Neural cell (in vitro differentiated cells): ENCODE results near the gene TRMO. TPM values are rescaled to one million over a fixed set of nuclear protein-coding genes. Genes with fewer than 3 reads are reported as not detected.

Source experiments
- H2AFZ ChIP-seq: fragments of 200-600, 300-800 bp; sonication (generic), shearing (Covaris generic); 2 replicates; pipeline ENCODE4 v1.6.0; 2014; ENCODE audit warnings: low read depth, mild to moderate bottlenecking, antibody characterized with exemption, low read length, moderate library complexity
- H3F3A ChIP-seq: fragments of 200-600 bp; shearing (Covaris generic); 2 replicates; pipeline ENCODE4 v1.6.1; 2016; ENCODE audit warnings: mild to moderate bottlenecking, moderate library complexity, mixed read lengths, antibody characterized with exemption, low read length; ENCODE audit not compliant: insufficient read depth, poor library complexity, severe bottlenecking
- H3K27ac ChIP-seq: fragments of 200-600, 300-800 bp; sonication (generic), shearing (Covaris generic); 2 replicates; pipeline ENCODE4 v1.5.1; 2014; ENCODE audit warnings: mild to moderate bottlenecking, low read length, moderate library complexity
- H3K27me3 ChIP-seq: fragments of 300-800, 200-600 bp; sonication (generic), shearing (Covaris generic); 2 replicates; pipeline ENCODE4 v1.6.0; 2014; ENCODE audit warnings: mild to moderate bottlenecking, low read depth, low read length, moderate library complexity; ENCODE audit not compliant: insufficient read depth
- H3K36me3 ChIP-seq: fragments of 300-800, 200-600 bp; sonication (generic), shearing (Covaris generic); 2 replicates; pipeline ENCODE4 v1.5.1; 2014; ENCODE audit warnings: mild to moderate bottlenecking, antibody characterized with exemption, low read length, moderate library complexity; ENCODE audit not compliant: insufficient read depth
- H3K4me2 ChIP-seq: fragments of 300-800, 200-600 bp; sonication (generic), shearing (Covaris generic); 2 replicates; pipeline ENCODE4 v1.6.0; 2014; ENCODE audit warnings: mild to moderate bottlenecking, low read length
- H3K4me3 ChIP-seq: fragments of 300-800, 200-600 bp; sonication (generic), shearing (Covaris generic); 2 replicates; pipeline ENCODE4 v1.5.1; 2014; ENCODE audit warnings: mild to moderate bottlenecking, low read length, moderate library complexity
- H3K79me2 ChIP-seq: fragments of 200-600 bp; shearing (Covaris generic); replicated peaks from 2 replicates; pipeline ENCODE4 v1.6.0; 2014; ENCODE audit warnings: mild to moderate bottlenecking, low read length, moderate library complexity; ENCODE audit not compliant: insufficient read depth
- H3K9ac ChIP-seq: fragments of 300-800, 200-600 bp; sonication (generic), shearing (Covaris generic); 2 replicates; pipeline ENCODE4 v1.6.1; 2016; ENCODE audit warnings: mild to moderate bottlenecking, low read length, mixed read lengths
- H3K9me2 ChIP-seq: fragments of 200-600 bp; shearing (Covaris generic); 2 replicates; pipeline ENCODE4 v1.6.1; 2016; ENCODE audit warnings: mild to moderate bottlenecking, low read length, mixed read lengths; ENCODE audit not compliant: insufficient read depth
- H3K9me3 ChIP-seq: fragments of 200-600, 300-800 bp; sonication (generic), shearing (Covaris generic); 2 replicates; pipeline ENCODE4 v1.6.1; 2016; ENCODE audit warnings: mild to moderate bottlenecking, mixed run types, low read length, moderate library complexity, mixed read lengths
- H4K20me1 ChIP-seq: fragments of 200-600 bp; shearing (Covaris generic); 2 replicates; pipeline ENCODE4 v1.6.1; 2016; ENCODE audit warnings: mild to moderate bottlenecking, mixed run types; ENCODE audit not compliant: insufficient read depth
- CTCF ChIP-seq: fragments of 450-650 bp; IDR thresholded peaks from 2 replicates; pipeline ENCODE4 v1.5.1; 2014; ENCODE audit warnings: antibody characterized with exemption, mild to moderate bottlenecking, moderate library complexity; ENCODE audit not compliant: poor library complexity, severe bottlenecking
- EP300 ChIP-seq: fragments of 450-650 bp; conservative IDR thresholded peaks from 2 replicates; pipeline ENCODE4 v1.6.1; 2014; ENCODE audit warnings: antibody characterized with exemption, mild to moderate bottlenecking, moderate library complexity; ENCODE audit not compliant: poor library complexity, severe bottlenecking
- EZH2 ChIP-seq: fragments of 200-600, 300-800 bp; shearing (Covaris generic), sonication (generic); IDR thresholded peaks from 2 replicates; pipeline ENCODE4 v1.6.1; 2014; ENCODE audit warnings: antibody characterized with exemption, low read length, borderline replicate concordance, mild to moderate bottlenecking; ENCODE audit not compliant: insufficient read depth, poor library complexity, severe bottlenecking
- MXI1 ChIP-seq: fragments of 450-650 bp; conservative IDR thresholded peaks from 2 replicates; pipeline ENCODE4 v1.6.1; 2014; ENCODE audit warnings: antibody characterized with exemption, mild to moderate bottlenecking; ENCODE audit not compliant: poor library complexity, severe bottlenecking
- POLR2AphosphoS5 ChIP-seq: IDR thresholded peaks from 2 replicates; pipeline ENCODE4 v1.6.1; 2012
- RAD21 ChIP-seq: fragments of 450-650 bp; conservative IDR thresholded peaks from 2 replicates; pipeline ENCODE4 v1.6.1; 2014; ENCODE audit warnings: antibody characterized with exemption, mild to moderate bottlenecking, moderate library complexity
- SMC3 ChIP-seq: fragments of 450-650 bp; conservative IDR thresholded peaks from 2 replicates; pipeline ENCODE4 v1.6.1; 2014; ENCODE audit warnings: antibody characterized with exemption, mild to moderate bottlenecking, moderate library complexity; ENCODE audit not compliant: poor library complexity
- TAF1 ChIP-seq: IDR thresholded peaks from 2 replicates; pipeline ENCODE4 v1.6.1; 2012; ENCODE audit warnings: low read depth
- polyA plus RNA-seq: library from polyadenylated mRNA; depleted of rRNA; stranded (reverse); fragments of >200 nt; gene quantifications from 2 replicates; pipeline ENCODE4 v1.2.3, GENCODE V29; 2014
- TF ChIP-seq, protein P1 (sequence below): IDR thresholded peaks from 2 replicates; pipeline ENCODE4 v1.6.1; 2012; ENCODE audit warnings: borderline replicate concordance

Gene TRMO
- polyA plus RNA-seq, 1 donor from 2014 or later, result 15.4 TPM

GRCh38 chr9:97895695-97896332 lies 26.5 kb downstream of the TRMO start:
- Histone ChIP-seq H3K4me3 (no peak overlapping the region), H3K9me2 (no peaks in the 10 kb centered on the region), H3K36me3 (no peaks in the 10 kb centered on the region), H2AFZ (no peak overlapping the region), H3K9me3 (no peaks in the 10 kb centered on the region), H3F3A (no peaks in the 10 kb centered on the region), H3K27ac (no peak overlapping the region), H4K20me1 (no peaks in the 10 kb centered on the region), H3K9ac (no peak overlapping the region), H3K27me3 (no peaks in the 10 kb centered on the region), H3K79me2 (no peaks in the 10 kb centered on the region), H3K4me2 (no peak overlapping the region)
- TF ChIP-seq EZH2 (no peak), EP300 (no peak), MXI1 (no peak), TAF1 (no peak), RAD21 (no peak), POLR2AphosphoS5 (no peak), SMC3 (no peak), CTCF (no peak)
- TF ChIP-seq, protein P1, sequence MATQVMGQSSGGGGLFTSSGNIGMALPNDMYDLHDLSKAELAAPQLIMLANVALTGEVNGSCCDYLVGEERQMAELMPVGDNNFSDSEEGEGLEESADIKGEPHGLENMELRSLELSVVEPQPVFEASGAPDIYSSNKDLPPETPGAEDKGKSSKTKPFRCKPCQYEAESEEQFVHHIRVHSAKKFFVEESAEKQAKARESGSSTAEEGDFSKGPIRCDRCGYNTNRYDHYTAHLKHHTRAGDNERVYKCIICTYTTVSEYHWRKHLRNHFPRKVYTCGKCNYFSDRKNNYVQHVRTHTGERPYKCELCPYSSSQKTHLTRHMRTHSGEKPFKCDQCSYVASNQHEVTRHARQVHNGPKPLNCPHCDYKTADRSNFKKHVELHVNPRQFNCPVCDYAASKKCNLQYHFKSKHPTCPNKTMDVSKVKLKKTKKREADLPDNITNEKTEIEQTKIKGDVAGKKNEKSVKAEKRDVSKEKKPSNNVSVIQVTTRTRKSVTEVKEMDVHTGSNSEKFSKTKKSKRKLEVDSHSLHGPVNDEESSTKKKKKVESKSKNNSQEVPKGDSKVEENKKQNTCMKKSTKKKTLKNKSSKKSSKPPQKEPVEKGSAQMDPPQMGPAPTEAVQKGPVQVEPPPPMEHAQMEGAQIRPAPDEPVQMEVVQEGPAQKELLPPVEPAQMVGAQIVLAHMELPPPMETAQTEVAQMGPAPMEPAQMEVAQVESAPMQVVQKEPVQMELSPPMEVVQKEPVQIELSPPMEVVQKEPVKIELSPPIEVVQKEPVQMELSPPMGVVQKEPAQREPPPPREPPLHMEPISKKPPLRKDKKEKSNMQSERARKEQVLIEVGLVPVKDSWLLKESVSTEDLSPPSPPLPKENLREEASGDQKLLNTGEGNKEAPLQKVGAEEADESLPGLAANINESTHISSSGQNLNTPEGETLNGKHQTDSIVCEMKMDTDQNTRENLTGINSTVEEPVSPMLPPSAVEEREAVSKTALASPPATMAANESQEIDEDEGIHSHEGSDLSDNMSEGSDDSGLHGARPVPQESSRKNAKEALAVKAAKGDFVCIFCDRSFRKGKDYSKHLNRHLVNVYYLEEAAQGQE, result no peak

DNA sequence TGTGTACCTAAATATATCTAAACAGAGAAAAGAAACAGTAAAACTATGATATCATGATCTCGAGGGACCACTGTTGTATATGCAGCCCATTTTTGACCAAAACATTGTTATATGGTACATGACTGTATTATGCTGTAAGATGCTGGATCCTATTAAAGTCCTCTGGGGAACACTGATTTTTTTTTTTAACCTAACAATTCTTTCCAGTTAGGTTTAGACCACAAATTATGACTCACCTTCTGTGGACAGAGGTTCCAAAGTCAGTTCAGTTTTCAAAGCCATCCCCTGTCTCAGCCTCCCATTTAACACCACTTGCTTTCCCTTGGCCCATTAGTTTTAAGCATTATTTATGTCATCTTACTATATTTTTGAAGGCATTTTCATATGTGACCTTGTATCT lies 27.1 kb downstream of the TRMO start:
- Histone ChIP-seq H3K4me3 (no peak overlapping the region), H3K79me2 (no peaks in the 10 kb centered on the region), H3F3A (no peaks in the 10 kb centered on the region), H3K4me2 (no peak overlapping the region), H2AFZ (no peak overlapping the region), H3K9ac (no peak overlapping the region), H3K9me2 (no peaks in the 10 kb centered on the region), H3K27ac (no peak overlapping the region), H3K36me3 (no peaks in the 10 kb centered on the region), H4K20me1 (no peaks in the 10 kb centered on the region), H3K9me3 (no peaks in the 10 kb centered on the region), H3K27me3 (no peaks in the 10 kb centered on the region)
- TF ChIP-seq, protein P1, result no peak
- TF ChIP-seq RAD21 (no peak), TAF1 (no peak), POLR2AphosphoS5 (no peak), MXI1 (no peak), EZH2 (no peak), SMC3 (no peak), CTCF (no peak), EP300 (no peak)
